Keratinocyte (primary cell): Measurements from ENCODE around the gene TM7SF3. TPM values are rescaled to one million over a fixed set of nuclear protein-coding genes. Genes with fewer than 3 reads are reported as not detected.

ENCODE experiments used
- DNase-seq: peaks from one replicate; pipeline ENCODE4 v3.0.0-alpha.2; 2011; ENCODE audit warnings: low read depth, missing footprints, low spot score
- FAIRE-seq: peaks from 2 replicates; lab custom pipeline; 2011; peaks lifted over from hg19 to GRCh38; lab: Jason Lieb, UNC
- H2AFZ ChIP-seq: 2 replicates; pipeline ENCODE4 v1.6.0; 2012; ENCODE audit warnings: low read length, control low read depth, inconsistent platforms; ENCODE audit not compliant: control insufficient read depth
- H3K27ac ChIP-seq: 2 replicates; pipeline ENCODE4 v1.5.1; 2011; ENCODE audit warnings: low read length; ENCODE audit not compliant: control insufficient read depth, insufficient read depth
- H3K27me3 ChIP-seq: 3 replicates; pipeline ENCODE4 v1.6.0; 2011; ENCODE audit warnings: low read length; ENCODE audit not compliant: control insufficient read depth, insufficient read depth; ENCODE audit errors: extremely low read depth
- H3K36me3 ChIP-seq, 2 experiments: 2 replicates in 1 of 2; 3 replicates in 1 of 2; pipeline ENCODE4 v1.5.1; 2011; ENCODE audit warnings: low read length in 2 of 2, mild to moderate bottlenecking in 1 of 2; ENCODE audit not compliant: control insufficient read depth in 2 of 2, insufficient read depth in 2 of 2; ENCODE audit errors: extremely low read depth in 1 of 2
- H3K4me1 ChIP-seq: 3 replicates; pipeline ENCODE4 v1.5.1; 2011; ENCODE audit warnings: low read length; ENCODE audit not compliant: control insufficient read depth, insufficient read depth; ENCODE audit errors: extremely low read depth
- H3K4me2 ChIP-seq: 3 replicates; pipeline ENCODE4 v1.6.0; 2011; ENCODE audit warnings: low read depth, low read length; ENCODE audit not compliant: control insufficient read depth, insufficient read depth; ENCODE audit errors: extremely low read depth
- H3K4me3 ChIP-seq, 3 experiments: fragments of 200-600 bp in 1 of 3; sonication (generic) in 1 of 3; 2 replicates in 2 of 3; 3 replicates in 1 of 3; pipeline ENCODE4 v1.5.1; 2011 to 2016; ENCODE audit warnings: low read length in 3 of 3, mild to moderate bottlenecking in 3 of 3, control low read depth in 2 of 3, inconsistent platforms in 1 of 3, low read depth in 1 of 3, mixed read lengths in 1 of 3, mixed run types in 1 of 3, moderate library complexity in 1 of 3; ENCODE audit not compliant: control insufficient read depth in 2 of 3, insufficient read depth in 2 of 3; ENCODE audit errors: extremely low read depth in 1 of 3
- H3K79me2 ChIP-seq: 2 replicates; pipeline ENCODE4 v1.6.0; 2012; ENCODE audit warnings: low read length; ENCODE audit not compliant: control insufficient read depth, insufficient read depth
- H3K9ac ChIP-seq: 3 replicates; pipeline ENCODE4 v1.6.0; 2011; ENCODE audit warnings: low read length; ENCODE audit not compliant: control insufficient read depth, insufficient read depth; ENCODE audit errors: extremely low read depth
- H3K9me1 ChIP-seq: 3 replicates; pipeline ENCODE4 v1.6.0; 2011; ENCODE audit warnings: low read length; ENCODE audit not compliant: control insufficient read depth, insufficient read depth; ENCODE audit errors: extremely low read depth
- H3K9me3 ChIP-seq: 2 replicates; pipeline ENCODE4 v1.5.1; 2012; ENCODE audit warnings: low read depth, low read length; ENCODE audit not compliant: control insufficient read depth
- H4K20me1 ChIP-seq: 3 replicates; pipeline ENCODE4 v1.6.0; 2011; ENCODE audit warnings: low read length; ENCODE audit not compliant: control insufficient read depth, insufficient read depth; ENCODE audit errors: extremely low read depth
- EZH2 ChIP-seq: IDR thresholded peaks from one replicate; pipeline ENCODE4 v1.6.1; 2012; ENCODE audit warnings: inconsistent platforms, mild to moderate bottlenecking, low read length, moderate library complexity
- dilution Hi-C: fragments of 300-500 bp; cut with MboI; formaldehyde crosslinking; loops from one replicate; pipeline ENCODE4 v1.7.0; 2020; ENCODE audit warnings: low sequenced_read_pairs; ENCODE audit not compliant: extremely low pct_ligation_motif_present
- polyA plus RNA-seq, 5 experiments: library from polyadenylated mRNA; depleted of rRNA in 3 of 5; stranded (reverse) in 3 of 5; stranded (forward) in 1 of 5; unstranded in 1 of 5; fragments of >200 nt; gene quantifications; 1 replicate in 1 of 5; 2 replicates in 3 of 5; 3 replicates in 1 of 5; pipeline versions ENCODE4 v1.2.1 to v1.2.3, GENCODE V29; 2011 to 2012; ENCODE audit warnings: missing spikeins in 2 of 5, low read depth in 1 of 5, low replicate concordance in 1 of 5
- TF ChIP-seq, protein P1 (sequence below), 3 experiments: IDR thresholded peaks in 1 of 3; conservative IDR thresholded peaks in 1 of 3; optimal IDR thresholded peaks in 1 of 3; 2 replicates in 2 of 3; 3 replicates in 1 of 3; pipeline versions ENCODE3 to v1.5.1; 2011; ENCODE audit warnings: low read length in 3 of 3, mild to moderate bottlenecking in 3 of 3, moderate library complexity in 2 of 3, control low read depth in 1 of 3, inconsistent platforms in 1 of 3; ENCODE audit not compliant: insufficient read depth in 2 of 3; ENCODE audit errors: extremely low read depth in 1 of 3

The TM7SF3 gene
- polyA plus RNA-seq, 1 donor (not counting 4 experiments of a cell fraction or from before 2014, with no cell fraction given), result 407 TPM

DNA sequence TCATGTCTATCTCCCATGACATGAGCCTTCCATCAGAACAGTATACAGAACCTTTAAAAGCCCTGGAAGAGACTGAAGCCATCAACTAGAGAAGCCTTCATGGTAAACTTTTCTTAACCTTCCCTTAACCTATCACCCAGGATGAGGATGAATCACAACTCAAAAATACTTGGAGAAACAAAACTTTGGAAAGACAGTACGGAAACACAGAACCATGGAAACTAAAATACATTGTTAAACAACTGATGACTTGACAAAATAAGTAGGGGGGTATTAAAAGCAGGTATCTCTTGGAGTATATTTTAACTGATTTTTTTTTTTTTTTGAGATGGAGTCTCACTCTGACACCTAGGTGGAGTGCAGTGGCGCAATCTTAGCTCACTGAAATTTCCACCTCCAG lies 8.7 kb downstream of the TM7SF3 start:
- Histone ChIP-seq H3K9ac (no peak overlapping the region), H3K36me3 (peaks cover 0 to 7% of the 10 kb centered on the region in 2 experiments), H2AFZ (no peak overlapping the region), H3K4me2 (no peak overlapping the region), H4K20me1 (no peaks in the 10 kb centered on the region), H3K9me1 (no peaks in the 10 kb centered on the region), H3K27me3 (no peaks in the 10 kb centered on the region), H3K4me3 (no peak overlapping the region), H3K27ac (no peak overlapping the region), H3K4me1 (peaks cover 16% of the 10 kb centered on the region), H3K9me3 (no peaks in the 10 kb centered on the region), H3K79me2 (peaks cover 94% of the 10 kb centered on the region)
- dilution Hi-C loops, result no loop called here
- no peak for DNase-seq
- FAIRE-seq, result no peak
- TF ChIP-seq, protein P1, sequence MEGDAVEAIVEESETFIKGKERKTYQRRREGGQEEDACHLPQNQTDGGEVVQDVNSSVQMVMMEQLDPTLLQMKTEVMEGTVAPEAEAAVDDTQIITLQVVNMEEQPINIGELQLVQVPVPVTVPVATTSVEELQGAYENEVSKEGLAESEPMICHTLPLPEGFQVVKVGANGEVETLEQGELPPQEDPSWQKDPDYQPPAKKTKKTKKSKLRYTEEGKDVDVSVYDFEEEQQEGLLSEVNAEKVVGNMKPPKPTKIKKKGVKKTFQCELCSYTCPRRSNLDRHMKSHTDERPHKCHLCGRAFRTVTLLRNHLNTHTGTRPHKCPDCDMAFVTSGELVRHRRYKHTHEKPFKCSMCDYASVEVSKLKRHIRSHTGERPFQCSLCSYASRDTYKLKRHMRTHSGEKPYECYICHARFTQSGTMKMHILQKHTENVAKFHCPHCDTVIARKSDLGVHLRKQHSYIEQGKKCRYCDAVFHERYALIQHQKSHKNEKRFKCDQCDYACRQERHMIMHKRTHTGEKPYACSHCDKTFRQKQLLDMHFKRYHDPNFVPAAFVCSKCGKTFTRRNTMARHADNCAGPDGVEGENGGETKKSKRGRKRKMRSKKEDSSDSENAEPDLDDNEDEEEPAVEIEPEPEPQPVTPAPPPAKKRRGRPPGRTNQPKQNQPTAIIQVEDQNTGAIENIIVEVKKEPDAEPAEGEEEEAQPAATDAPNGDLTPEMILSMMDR (optimal IDR thresholded peaks at IDR 0.05 in 1 of 3, IDR thresholded peaks at IDR 0.05 in 1 of 3, conservative IDR thresholded peaks at IDR 0.05 in 1 of 3; ENCODE audit: extremely low read depth in 1 of 3, insufficient read depth in 2 of 3, low read length in 3 of 3), result no peak
- no peak for TF ChIP-seq EZH2

DNA sequence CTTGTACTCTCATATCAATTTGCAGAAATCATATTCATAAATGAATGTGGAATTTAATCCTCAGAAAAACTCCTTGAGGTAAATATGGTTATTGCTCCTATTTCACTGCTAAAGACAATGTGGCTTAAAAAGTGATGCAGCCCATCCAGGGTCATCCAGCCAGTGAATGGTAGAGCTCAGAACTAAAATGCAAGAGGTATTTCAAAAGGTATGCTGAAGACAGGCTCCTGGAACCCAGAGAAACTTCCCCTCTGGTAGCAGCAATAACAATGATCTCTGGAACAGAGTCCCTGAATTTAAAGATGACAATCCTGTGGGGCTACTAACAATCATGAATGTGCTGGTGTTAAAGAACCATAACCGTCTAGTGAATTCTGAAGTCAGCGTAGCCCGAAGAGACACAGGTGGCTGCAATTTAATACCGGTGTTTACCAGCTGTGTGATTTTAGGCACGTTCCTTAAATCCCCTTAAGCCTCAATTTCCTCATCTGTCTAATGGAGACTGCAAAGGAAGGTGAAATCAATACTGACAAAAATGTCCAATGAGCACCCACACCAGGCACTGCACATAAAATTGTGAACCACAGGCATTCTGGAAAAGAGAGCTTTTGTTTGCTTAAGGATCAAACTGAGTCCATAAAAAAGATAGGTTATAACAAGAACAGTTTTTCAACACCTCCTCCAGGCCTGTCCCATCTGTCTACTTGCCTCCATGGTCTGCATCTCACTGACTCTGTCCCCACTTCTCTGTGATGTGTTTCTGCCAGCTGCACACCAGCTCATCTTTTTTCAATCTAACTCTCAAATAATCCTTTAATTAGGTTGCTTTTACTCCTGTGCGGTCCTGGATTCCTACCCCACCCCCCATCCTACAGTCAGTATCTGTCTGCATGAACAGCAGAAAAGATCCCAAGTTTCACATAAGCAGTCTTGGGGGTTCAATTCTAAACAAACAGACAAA lies 10.5 kb downstream of the TM7SF3 start:
- no peak overlapping the region for H3K27ac ChIP-seq

More for the DNA sequence above, 10.5 kb downstream of the TM7SF3 start:
- peaks cover 5% of the 10 kb centered on the region for H3K4me1 ChIP-seq
- H3K9me1 ChIP-seq, result no peaks in the 10 kb centered on the region
- no peaks in the 10 kb centered on the region for H3K27me3 ChIP-seq
- peaks cover under 1 to 13% of the 10 kb centered on the region in 2 experiments for H3K36me3 ChIP-seq
- H3K9ac ChIP-seq, result no peak overlapping the region
- FAIRE-seq (no peak), DNase-seq (no peak)
- no peak overlapping the region for H3K4me3 ChIP-seq
- H2AFZ ChIP-seq, result no peak overlapping the region
- H4K20me1 ChIP-seq, result no peaks in the 10 kb centered on the region
- peaks cover 83% of the 10 kb centered on the region for H3K79me2 ChIP-seq
- H3K4me2 ChIP-seq, result no peak overlapping the region
- dilution Hi-C loops, result no loop called here
- TF ChIP-seq, protein P1 (optimal IDR thresholded peaks at IDR 0.05 in 1 of 3, IDR thresholded peaks at IDR 0.05 in 1 of 3, conservative IDR thresholded peaks at IDR 0.05 in 1 of 3; ENCODE audit: extremely low read depth in 1 of 3, insufficient read depth in 2 of 3, low read length in 3 of 3), result no peak
- TF ChIP-seq EZH2, result no peak
- no peaks in the 10 kb centered on the region for H3K9me3 ChIP-seq
